Measurements from ENCODE around the gene CHST11.

- TF ChIP-seq CTCF (IDR thresholded peaks at IDR 0.05; ENCODE audit: low read depth, low read length, missing input control) = no peak
- no peak for TF ChIP-seq RAD21 (IDR thresholded peaks at IDR 0.05)
- no peak for TF ChIP-seq YY1 (IDR thresholded peaks at IDR 0.05)
- TF ChIP-seq TAF1 (conservative IDR thresholded peaks at IDR 0.05) = no peak
- TF ChIP-seq SP1 (IDR thresholded peaks at IDR 0.05) = no peak
- no peak for TF ChIP-seq EGR1 (IDR thresholded peaks at IDR 0.05; ENCODE audit: low read depth in 2 of 2)
- no peak for TF ChIP-seq ATF3 (IDR thresholded peaks at IDR 0.05)
- no peak for TF ChIP-seq ZBTB33 (IDR thresholded peaks at IDR 0.05)
- no peak for TF ChIP-seq REST (IDR thresholded peaks at IDR 0.05)
- TF ChIP-seq MAX (IDR thresholded peaks at IDR 0.05) = no peak
- no peak for TF ChIP-seq GABPA (IDR thresholded peaks at IDR 0.05 in 1 of 2, conservative IDR thresholded peaks at IDR 0.05 in 1 of 2)
- TF ChIP-seq RXRA (IDR thresholded peaks at IDR 0.05) = no peak
Measured at GRCh38 chr12:104553421-104553820, 96.7 kb downstream of the CHST11 start.

Data from liver (tissue), 3 donors.